NCI-H187 treated with DMSO at 0.1 percent for 48 hours (cell line): ENCODE data around the gene SP110.

Source experiments
- DNase-seq: peaks from one replicate; lab custom pipeline; 2025; lab: John Stamatoyannopoulos, UW

SP110 gene

GRCh38 chr2:230170532-230170931 lies 49.3 kb downstream of the SP110 start:
- DNase-seq: no peak

- DNase-seq: no peak
These were observed 53.1 kb downstream of the SP110 start for GRCh38 chr2:230166557-230167170.

- no peak for DNase-seq
These were observed 55.6 kb downstream of the SP110 start for GRCh38 chr2:230164139-230164538.

GRCh38 chr2:230162981-230163380 lies 56.8 kb downstream of the SP110 start:
- no peak for DNase-seq

- DNase-seq: no peak
These were observed 58.6 kb downstream of the SP110 start for GRCh38 chr2:230161184-230161583.

GRCh38 chr2:230160112-230160660 lies 59.6 kb downstream of the SP110 start:
- peak; percentile 2 for DNase-seq

- no peak for DNase-seq
These were observed 61.3 kb downstream of the SP110 start for GRCh38 chr2:230158468-230158867.

GRCh38 chr2:230156782-230157699 lies 62.7 kb downstream of the SP110 start:
- no peak for DNase-seq

- no peak for DNase-seq
These were observed 64.4 kb downstream of the SP110 start for GRCh38 chr2:230155359-230155758.

- no peak for DNase-seq
These were observed 66.3 kb downstream of the SP110 start for GRCh38 chr2:230153390-230153976.

- no peak for DNase-seq
These were observed 67.5 kb downstream of the SP110 start for GRCh38 chr2:230152334-230152733.

- no peak for DNase-seq
These were observed 75.4 kb downstream of the SP110 start for GRCh38 chr2:230144355-230144754.

- DNase-seq: no peak
These were observed 79.1 kb downstream of the SP110 start for GRCh38 chr2:230140667-230141066.

- no peak for DNase-seq
These were observed 81.8 kb downstream of the SP110 start for GRCh38 chr2:230137902-230138539.

- DNase-seq: no peak
These were observed 84.7 kb downstream of the SP110 start for GRCh38 chr2:230135130-230135525.

GRCh38 chr2:230134496-230135129 lies 85.2 kb downstream of the SP110 start:
- no peak for DNase-seq

- DNase-seq: no peak
These were observed 88.4 kb downstream of the SP110 start for GRCh38 chr2:230131366-230131765.

GRCh38 chr2:230130668-230131364 lies 89.0 kb downstream of the SP110 start:
- DNase-seq: no peak

- no peak for DNase-seq
These were observed 90.4 kb downstream of the SP110 start for GRCh38 chr2:230129343-230129742.

GRCh38 chr2:230128623-230129342 lies 91.0 kb downstream of the SP110 start:
- DNase-seq: no peak
